Liver (tissue), 3 donors: ENCODE results near the gene MAP7D1.

Experiments used
- EGR1 ChIP-seq, 2 donors: IDR thresholded peaks; 2 replicates each; pipeline ENCODE4 v1.6.1; 2016 to 2018; ENCODE audit warnings: antibody characterized with exemption in 2 of 2, low read depth in 2 of 2
- FOXA1 ChIP-seq: IDR thresholded peaks from 2 replicates; pipeline ENCODE4 v1.6.1; 2016; ENCODE audit warnings: antibody characterized with exemption
- GABPA ChIP-seq, 2 donors: IDR thresholded peaks in 1 of 2; conservative IDR thresholded peaks in 1 of 2; 2 replicates each; pipeline ENCODE4 v1.6.1; 2016; ENCODE audit warnings: antibody characterized with exemption in 2 of 2, mild to moderate bottlenecking in 1 of 2, moderate library complexity in 1 of 2
- JUND ChIP-seq, 2 donors: IDR thresholded peaks; 2 replicates each; pipeline ENCODE4 v1.6.1; 2016; ENCODE audit warnings: antibody characterized with exemption in 2 of 2
- MAX ChIP-seq: IDR thresholded peaks from 2 replicates; pipeline ENCODE4 v1.6.1; 2016; ENCODE audit warnings: antibody characterized with exemption
- RAD21 ChIP-seq, 2 donors: IDR thresholded peaks; 2 replicates each; pipeline ENCODE4 v1.6.1; 2016; ENCODE audit warnings: antibody characterized with exemption in 2 of 2, mild to moderate bottlenecking in 2 of 2
- SP1 ChIP-seq: IDR thresholded peaks from 2 replicates; pipeline ENCODE4 v1.6.1; 2018; ENCODE audit warnings: antibody characterized with exemption, mild to moderate bottlenecking
- TAF1 ChIP-seq: conservative IDR thresholded peaks from 2 replicates; pipeline ENCODE4 v1.6.1; 2016; ENCODE audit warnings: antibody characterized with exemption, mild to moderate bottlenecking
- TF ChIP-seq, protein P1 (sequence below): fragments of 150-350 bp; IDR thresholded peaks from 2 replicates; pipeline ENCODE4 v1.5.1; 2017; ENCODE audit warnings: improper control_type of control experiment, low read depth, low read length; ENCODE audit not compliant: missing input control
- TF ChIP-seq, protein P2 (sequence below): IDR thresholded peaks from 2 replicates; pipeline ENCODE4 v1.6.1; 2016; ENCODE audit warnings: antibody characterized with exemption
- TF ChIP-seq, protein P3 (sequence below): IDR thresholded peaks from 2 replicates; pipeline ENCODE4 v1.6.1; 2016; ENCODE audit warnings: antibody characterized with exemption
- TF ChIP-seq, protein P4 (sequence below): IDR thresholded peaks from 2 replicates; pipeline ENCODE4 v1.6.1; 2016; ENCODE audit warnings: antibody characterized with exemption, mild to moderate bottlenecking
- donor health status: healthy.
- donor health status: healthy.

GRCh38 chr1:36115931-36116330 lies 40.0 kb upstream of the MAP7D1 start:
- TF ChIP-seq GABPA (IDR thresholded peaks at IDR 0.05 in 1 of 2, conservative IDR thresholded peaks at IDR 0.05 in 1 of 2) (no peak), MAX (no peak), TAF1 (no peak), RAD21 (IDR thresholded peaks at IDR 0.05) (no peak), SP1 (no peak), EGR1 (IDR thresholded peaks at IDR 0.05; ENCODE audit: low read depth in 2 of 2) (no peak), JUND (IDR thresholded peaks at IDR 0.05) (no peak), FOXA1 (no peak)
- TF ChIP-seq, protein P1, sequence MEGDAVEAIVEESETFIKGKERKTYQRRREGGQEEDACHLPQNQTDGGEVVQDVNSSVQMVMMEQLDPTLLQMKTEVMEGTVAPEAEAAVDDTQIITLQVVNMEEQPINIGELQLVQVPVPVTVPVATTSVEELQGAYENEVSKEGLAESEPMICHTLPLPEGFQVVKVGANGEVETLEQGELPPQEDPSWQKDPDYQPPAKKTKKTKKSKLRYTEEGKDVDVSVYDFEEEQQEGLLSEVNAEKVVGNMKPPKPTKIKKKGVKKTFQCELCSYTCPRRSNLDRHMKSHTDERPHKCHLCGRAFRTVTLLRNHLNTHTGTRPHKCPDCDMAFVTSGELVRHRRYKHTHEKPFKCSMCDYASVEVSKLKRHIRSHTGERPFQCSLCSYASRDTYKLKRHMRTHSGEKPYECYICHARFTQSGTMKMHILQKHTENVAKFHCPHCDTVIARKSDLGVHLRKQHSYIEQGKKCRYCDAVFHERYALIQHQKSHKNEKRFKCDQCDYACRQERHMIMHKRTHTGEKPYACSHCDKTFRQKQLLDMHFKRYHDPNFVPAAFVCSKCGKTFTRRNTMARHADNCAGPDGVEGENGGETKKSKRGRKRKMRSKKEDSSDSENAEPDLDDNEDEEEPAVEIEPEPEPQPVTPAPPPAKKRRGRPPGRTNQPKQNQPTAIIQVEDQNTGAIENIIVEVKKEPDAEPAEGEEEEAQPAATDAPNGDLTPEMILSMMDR, result no peak
- TF ChIP-seq, protein P2, sequence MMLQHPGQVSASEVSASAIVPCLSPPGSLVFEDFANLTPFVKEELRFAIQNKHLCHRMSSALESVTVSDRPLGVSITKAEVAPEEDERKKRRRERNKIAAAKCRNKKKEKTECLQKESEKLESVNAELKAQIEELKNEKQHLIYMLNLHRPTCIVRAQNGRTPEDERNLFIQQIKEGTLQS, result no peak
- TF ChIP-seq, protein P3, sequence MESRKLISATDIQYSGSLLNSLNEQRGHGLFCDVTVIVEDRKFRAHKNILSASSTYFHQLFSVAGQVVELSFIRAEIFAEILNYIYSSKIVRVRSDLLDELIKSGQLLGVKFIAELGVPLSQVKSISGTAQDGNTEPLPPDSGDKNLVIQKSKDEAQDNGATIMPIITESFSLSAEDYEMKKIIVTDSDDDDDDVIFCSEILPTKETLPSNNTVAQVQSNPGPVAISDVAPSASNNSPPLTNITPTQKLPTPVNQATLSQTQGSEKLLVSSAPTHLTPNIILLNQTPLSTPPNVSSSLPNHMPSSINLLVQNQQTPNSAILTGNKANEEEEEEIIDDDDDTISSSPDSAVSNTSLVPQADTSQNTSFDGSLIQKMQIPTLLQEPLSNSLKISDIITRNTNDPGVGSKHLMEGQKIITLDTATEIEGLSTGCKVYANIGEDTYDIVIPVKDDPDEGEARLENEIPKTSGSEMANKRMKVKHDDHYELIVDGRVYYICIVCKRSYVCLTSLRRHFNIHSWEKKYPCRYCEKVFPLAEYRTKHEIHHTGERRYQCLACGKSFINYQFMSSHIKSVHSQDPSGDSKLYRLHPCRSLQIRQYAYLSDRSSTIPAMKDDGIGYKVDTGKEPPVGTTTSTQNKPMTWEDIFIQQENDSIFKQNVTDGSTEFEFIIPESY, result no peak
- TF ChIP-seq, protein P4, sequence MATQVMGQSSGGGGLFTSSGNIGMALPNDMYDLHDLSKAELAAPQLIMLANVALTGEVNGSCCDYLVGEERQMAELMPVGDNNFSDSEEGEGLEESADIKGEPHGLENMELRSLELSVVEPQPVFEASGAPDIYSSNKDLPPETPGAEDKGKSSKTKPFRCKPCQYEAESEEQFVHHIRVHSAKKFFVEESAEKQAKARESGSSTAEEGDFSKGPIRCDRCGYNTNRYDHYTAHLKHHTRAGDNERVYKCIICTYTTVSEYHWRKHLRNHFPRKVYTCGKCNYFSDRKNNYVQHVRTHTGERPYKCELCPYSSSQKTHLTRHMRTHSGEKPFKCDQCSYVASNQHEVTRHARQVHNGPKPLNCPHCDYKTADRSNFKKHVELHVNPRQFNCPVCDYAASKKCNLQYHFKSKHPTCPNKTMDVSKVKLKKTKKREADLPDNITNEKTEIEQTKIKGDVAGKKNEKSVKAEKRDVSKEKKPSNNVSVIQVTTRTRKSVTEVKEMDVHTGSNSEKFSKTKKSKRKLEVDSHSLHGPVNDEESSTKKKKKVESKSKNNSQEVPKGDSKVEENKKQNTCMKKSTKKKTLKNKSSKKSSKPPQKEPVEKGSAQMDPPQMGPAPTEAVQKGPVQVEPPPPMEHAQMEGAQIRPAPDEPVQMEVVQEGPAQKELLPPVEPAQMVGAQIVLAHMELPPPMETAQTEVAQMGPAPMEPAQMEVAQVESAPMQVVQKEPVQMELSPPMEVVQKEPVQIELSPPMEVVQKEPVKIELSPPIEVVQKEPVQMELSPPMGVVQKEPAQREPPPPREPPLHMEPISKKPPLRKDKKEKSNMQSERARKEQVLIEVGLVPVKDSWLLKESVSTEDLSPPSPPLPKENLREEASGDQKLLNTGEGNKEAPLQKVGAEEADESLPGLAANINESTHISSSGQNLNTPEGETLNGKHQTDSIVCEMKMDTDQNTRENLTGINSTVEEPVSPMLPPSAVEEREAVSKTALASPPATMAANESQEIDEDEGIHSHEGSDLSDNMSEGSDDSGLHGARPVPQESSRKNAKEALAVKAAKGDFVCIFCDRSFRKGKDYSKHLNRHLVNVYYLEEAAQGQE, result no peak
